Astrocyte of the cerebellum (primary cell): Measurements from ENCODE around the gene GHRHR.

Experiments
- DNase-seq: peaks from one replicate; pipeline ENCODE4 v3.0.0-alpha.2; 2011; ENCODE audit warnings: low read depth
- H3K4me3 ChIP-seq: 2 replicates; pipeline ENCODE4 v1.5.1; 2011; ENCODE audit warnings: mild to moderate bottlenecking, low read depth, low read length, moderate library complexity
- in situ Hi-C: cut with HindIII; loops from 2 replicates; pipeline ENCODE4 v1.10.0; 2017; ENCODE audit warnings: low sequenced_read_pairs
- TF ChIP-seq, protein P1 (sequence below): IDR thresholded peaks from 2 replicates; pipeline ENCODE4 v1.5.1; 2012; ENCODE audit warnings: low read length, low read depth, moderate library complexity, mild to moderate bottlenecking; ENCODE audit errors: missing control alignments

Gene GHRHR

DNA sequence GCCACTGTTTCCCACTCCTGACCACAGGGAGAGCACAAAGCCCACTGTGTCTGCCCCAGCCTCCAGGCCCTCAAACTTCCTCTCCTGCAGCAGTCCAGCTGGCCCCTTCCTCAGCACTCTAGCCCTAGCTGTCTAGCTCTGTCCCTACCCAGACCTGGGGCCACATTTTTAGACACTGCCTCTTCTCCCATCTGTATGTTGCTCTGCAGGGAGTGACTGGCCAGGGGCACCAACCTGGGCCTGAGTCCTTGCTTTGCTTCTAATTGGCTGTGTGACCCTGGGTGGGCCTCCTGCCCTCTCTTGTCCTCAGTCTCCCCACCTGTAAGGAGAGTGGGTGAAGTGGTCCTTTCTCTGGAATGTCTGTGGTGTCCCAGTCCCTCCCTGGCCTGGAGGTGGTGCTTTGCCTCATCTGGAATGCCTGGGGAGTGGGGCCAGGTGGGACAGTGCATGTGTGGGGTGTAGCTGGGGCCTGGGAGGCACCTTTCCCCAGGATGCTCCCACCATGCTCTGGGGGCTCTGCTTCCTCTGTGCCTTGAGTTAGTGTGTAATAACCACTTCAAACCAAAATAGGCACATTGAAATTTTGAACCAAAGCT lies 27.0 kb upstream of the GHRHR start:
- no peak for DNase-seq
- H3K4me3 ChIP-seq: no peak overlapping the region
- TF ChIP-seq, protein P1, sequence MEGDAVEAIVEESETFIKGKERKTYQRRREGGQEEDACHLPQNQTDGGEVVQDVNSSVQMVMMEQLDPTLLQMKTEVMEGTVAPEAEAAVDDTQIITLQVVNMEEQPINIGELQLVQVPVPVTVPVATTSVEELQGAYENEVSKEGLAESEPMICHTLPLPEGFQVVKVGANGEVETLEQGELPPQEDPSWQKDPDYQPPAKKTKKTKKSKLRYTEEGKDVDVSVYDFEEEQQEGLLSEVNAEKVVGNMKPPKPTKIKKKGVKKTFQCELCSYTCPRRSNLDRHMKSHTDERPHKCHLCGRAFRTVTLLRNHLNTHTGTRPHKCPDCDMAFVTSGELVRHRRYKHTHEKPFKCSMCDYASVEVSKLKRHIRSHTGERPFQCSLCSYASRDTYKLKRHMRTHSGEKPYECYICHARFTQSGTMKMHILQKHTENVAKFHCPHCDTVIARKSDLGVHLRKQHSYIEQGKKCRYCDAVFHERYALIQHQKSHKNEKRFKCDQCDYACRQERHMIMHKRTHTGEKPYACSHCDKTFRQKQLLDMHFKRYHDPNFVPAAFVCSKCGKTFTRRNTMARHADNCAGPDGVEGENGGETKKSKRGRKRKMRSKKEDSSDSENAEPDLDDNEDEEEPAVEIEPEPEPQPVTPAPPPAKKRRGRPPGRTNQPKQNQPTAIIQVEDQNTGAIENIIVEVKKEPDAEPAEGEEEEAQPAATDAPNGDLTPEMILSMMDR: no peak
- in situ Hi-C loops: no loop called here

DNA sequence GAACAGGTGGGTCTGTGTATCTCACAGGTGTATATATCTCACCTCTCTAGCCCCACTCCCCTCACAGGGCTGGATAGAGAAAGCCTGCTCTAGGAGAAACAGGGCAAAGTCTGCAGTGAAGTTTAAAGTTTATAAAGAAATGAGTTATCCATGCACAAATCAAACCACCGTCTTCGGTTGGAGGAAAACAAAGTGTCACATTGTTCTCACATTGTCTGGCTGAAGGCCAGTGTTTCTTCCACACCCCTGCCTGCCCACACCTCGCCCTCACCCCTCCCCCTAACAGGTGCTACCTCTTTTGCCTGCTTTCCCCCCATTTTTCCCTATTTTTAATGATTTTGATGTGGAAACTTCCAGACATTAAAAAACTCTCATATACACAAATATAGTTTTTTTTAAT lies 26.3 kb upstream of the GHRHR start:
- in situ Hi-C loops: no loop called here
- H3K4me3 ChIP-seq: no peak overlapping the region
- TF ChIP-seq, protein P1: no peak
- DNase-seq: no peak

DNA sequence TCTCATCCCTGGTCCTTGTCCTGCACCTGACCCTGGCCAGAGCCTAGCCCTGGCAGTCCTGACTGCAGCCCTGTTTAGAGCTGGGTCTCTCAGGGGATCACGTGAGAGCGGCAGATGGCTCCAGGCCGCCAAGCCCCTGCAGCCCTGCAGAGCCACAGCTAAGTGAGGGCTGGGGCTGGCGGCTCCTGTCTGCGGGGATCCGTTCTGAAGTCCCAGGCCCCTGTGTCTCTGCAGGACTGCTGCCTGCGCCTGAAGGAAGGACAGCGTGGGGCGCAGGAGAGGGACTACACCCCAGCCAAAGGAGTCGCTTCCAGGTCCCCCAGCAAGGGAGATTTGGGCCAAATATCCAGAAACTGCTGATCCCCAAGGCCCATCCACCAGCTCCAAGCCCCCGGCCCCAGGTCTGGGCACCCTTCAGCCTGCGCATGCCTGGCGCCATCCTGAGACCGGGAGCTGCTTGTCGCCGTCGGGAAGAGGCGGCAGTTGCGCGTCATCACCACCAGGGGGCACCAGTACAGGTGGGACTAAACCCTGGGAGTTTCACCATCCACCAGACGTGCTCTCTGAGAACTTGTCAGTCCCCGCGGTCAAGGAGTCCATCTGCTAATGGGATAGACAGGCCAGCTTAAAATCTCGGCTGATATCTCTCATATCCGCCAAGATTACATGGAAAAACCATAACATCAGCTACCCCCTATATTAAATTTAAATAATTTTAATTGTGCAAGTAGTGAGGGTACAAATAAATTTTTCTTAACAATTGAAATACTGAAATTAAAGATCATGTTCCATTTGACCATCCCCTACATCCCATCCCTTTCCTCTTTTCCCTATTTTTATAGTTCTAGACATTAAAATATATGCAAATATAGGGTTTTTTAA lies 25.1 kb upstream of the GHRHR start:
- peak overlapping the region; percentile 10 for H3K4me3 ChIP-seq
- DNase-seq: peak; percentile 38
- in situ Hi-C loops: no loop called here
- TF ChIP-seq, protein P1: peak; percentile 98

DNA sequence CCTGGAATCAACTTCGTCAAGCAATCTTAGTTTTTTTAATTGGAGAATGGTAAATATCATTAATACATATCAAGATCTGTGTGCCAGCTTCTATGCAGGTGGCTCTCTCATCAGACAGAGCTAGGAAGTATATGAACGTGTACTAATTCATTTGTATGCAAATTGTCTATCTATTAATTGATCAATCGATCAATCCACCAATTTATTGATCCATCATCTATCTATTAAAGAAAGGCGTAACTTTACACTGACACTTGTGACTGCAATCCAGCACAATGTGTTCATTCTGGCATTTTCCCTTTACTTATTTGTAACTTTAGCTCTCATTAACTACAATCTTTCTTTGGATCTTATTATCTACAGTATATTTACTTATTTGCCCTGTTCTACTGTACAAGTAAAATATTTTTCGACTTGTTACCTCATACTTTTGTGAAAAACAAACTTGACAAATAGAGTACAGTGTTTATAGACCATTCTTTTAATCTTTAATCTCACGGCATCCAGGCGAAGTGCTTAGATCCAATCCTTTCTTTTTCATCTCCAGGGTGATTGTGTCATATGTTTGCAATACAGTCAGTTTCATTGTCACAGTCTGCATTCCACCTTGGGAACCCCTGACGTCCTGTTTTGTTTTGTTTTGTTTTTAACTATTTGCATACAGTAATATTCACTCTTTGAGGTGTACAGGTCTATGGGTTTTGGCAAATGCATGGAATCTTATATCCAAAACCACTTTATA lies 22.0 kb upstream of the GHRHR start:
- no peak for DNase-seq
- TF ChIP-seq, protein P1: no peak
- in situ Hi-C loops: no loop called here
- no peak overlapping the region for H3K4me3 ChIP-seq

DNA sequence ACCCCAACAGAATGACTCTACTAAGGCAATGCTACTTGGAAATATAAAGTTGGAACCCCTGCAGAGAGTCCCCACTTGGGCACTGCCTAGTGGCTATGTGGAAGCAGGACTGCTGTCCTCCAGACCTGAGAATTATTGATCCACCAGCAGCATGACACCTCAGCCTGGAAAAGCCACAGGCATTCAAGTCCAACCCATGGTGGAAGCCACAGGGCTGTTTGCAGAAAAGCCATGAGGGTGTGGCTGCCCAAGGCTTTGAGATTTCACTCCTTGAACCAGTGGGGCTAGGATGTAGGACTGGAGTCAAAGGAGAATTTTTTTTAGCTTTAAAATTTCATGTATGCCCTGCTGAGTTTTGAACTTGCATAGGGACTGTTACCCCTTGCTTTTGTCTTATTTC lies 13.6 kb upstream of the GHRHR start:
- no peak overlapping the region for H3K4me3 ChIP-seq
- in situ Hi-C loops: loop anchor here (25.0 kb wide), 1 partner anchor 112 kb away; the partner anchor contains the start of gene ADCYAP1R1
- TF ChIP-seq, protein P1: no peak
- DNase-seq: no peak

DNA sequence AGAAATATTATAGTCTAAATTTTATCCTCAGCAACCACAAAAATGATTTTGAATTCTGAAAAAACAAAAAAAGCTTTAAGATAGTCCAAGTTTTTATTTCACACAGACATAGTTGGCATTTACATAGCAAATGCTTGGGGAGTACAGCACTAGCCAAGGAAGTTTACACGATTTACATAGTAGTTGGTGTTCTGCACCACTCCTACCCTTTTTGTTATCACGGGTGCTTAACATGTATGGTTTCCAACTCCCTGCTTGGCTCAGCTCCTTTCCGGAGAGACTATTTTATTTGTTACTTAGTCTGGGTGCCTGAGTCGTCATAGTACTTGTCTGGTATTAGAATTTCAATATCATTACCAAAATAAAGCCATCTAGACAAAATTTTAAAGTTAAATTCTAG lies 8.8 kb upstream of the GHRHR start:
- no peak for DNase-seq
- in situ Hi-C loops: loop anchor here (25.0 kb wide), 1 partner anchor 107 kb away; the partner anchor contains the start of gene ADCYAP1R1
- TF ChIP-seq, protein P1: no peak
- H3K4me3 ChIP-seq: no peak overlapping the region
